ENCODE measurements around the gene SPINK6. TPM values are rescaled to one million over a fixed set of nuclear protein-coding genes. Genes with fewer than 3 reads are reported as not detected.

The SPINK6 gene
- total RNA-seq, 1 donor from 2014 or later, result not detected

- no peak for TF ChIP-seq CTCF (IDR thresholded peaks at IDR 0.05)
- Mint-ChIP-seq H3K4me3 (ENCODE audit: unreplicated experiment) (no peak overlapping the region), H3K4me1 (ENCODE audit: low read depth) (no peaks in the 10 kb centered on the region), H3K27ac (ENCODE audit: unreplicated experiment) (no peak overlapping the region), H3K9me3 (ENCODE audit: low read depth) (no peaks in the 10 kb centered on the region), H3K36me3 (ENCODE audit: low read depth) (no peaks in the 10 kb centered on the region), H3K27me3 (ENCODE audit: low read depth) (peaks cover 4% of the 10 kb centered on the region)
- DNase-seq (ENCODE audit: low spot score), result no peak
Observed at GRCh38 chr5:148214665-148215185, 11.9 kb downstream of the SPINK6 start.

- no peak overlapping the region for H3K4me3 Mint-ChIP-seq (ENCODE audit: unreplicated experiment)
- no peaks in the 10 kb centered on the region for H3K9me3 Mint-ChIP-seq (ENCODE audit: low read depth)
- no peak for TF ChIP-seq CTCF (IDR thresholded peaks at IDR 0.05)
- peaks cover 31% of the 10 kb centered on the region for H3K27me3 Mint-ChIP-seq (ENCODE audit: low read depth)
- no peaks in the 10 kb centered on the region for H3K4me1 Mint-ChIP-seq (ENCODE audit: low read depth)
- no peak for DNase-seq (ENCODE audit: low spot score)
- no peaks in the 10 kb centered on the region for H3K36me3 Mint-ChIP-seq (ENCODE audit: low read depth)
- H3K27ac Mint-ChIP-seq (ENCODE audit: unreplicated experiment), result no peak overlapping the region
Observed at GRCh38 chr5:148221508-148221907, 18.7 kb downstream of the SPINK6 start.

GRCh38 chr5:148224117-148224742, 21.4 kb downstream of the SPINK6 start:
- no peak for TF ChIP-seq CTCF (IDR thresholded peaks at IDR 0.05)
- H3K36me3 Mint-ChIP-seq (ENCODE audit: low read depth), result no peaks in the 10 kb centered on the region
- no peak overlapping the region for H3K27ac Mint-ChIP-seq (ENCODE audit: unreplicated experiment)
- peaks cover 32% of the 10 kb centered on the region for H3K27me3 Mint-ChIP-seq (ENCODE audit: low read depth)
- H3K9me3 Mint-ChIP-seq (ENCODE audit: low read depth), result no peaks in the 10 kb centered on the region
- DNase-seq (ENCODE audit: low spot score), result no peak
- H3K4me1 Mint-ChIP-seq (ENCODE audit: low read depth), result no peaks in the 10 kb centered on the region
- no peak overlapping the region for H3K4me3 Mint-ChIP-seq (ENCODE audit: unreplicated experiment)

- no peak for DNase-seq (ENCODE audit: low spot score)
- H3K27ac Mint-ChIP-seq (ENCODE audit: unreplicated experiment), result no peak overlapping the region
- peaks cover 16% of the 10 kb centered on the region for H3K27me3 Mint-ChIP-seq (ENCODE audit: low read depth)
- no peaks in the 10 kb centered on the region for H3K36me3 Mint-ChIP-seq (ENCODE audit: low read depth)
- no peaks in the 10 kb centered on the region for H3K9me3 Mint-ChIP-seq (ENCODE audit: low read depth)
- H3K4me3 Mint-ChIP-seq (ENCODE audit: unreplicated experiment), result no peak overlapping the region
- TF ChIP-seq CTCF (IDR thresholded peaks at IDR 0.05), result no peak
- no peaks in the 10 kb centered on the region for H3K4me1 Mint-ChIP-seq (ENCODE audit: low read depth)
Observed at GRCh38 chr5:148228392-148228984, 25.6 kb downstream of the SPINK6 start.

GRCh38 chr5:148229840-148230239, 27.0 kb downstream of the SPINK6 start:
- no peaks in the 10 kb centered on the region for H3K36me3 Mint-ChIP-seq (ENCODE audit: low read depth)
- H3K27ac Mint-ChIP-seq (ENCODE audit: unreplicated experiment), result no peak overlapping the region
- H3K4me3 Mint-ChIP-seq (ENCODE audit: unreplicated experiment), result no peak overlapping the region
- no peaks in the 10 kb centered on the region for H3K4me1 Mint-ChIP-seq (ENCODE audit: low read depth)
- no peaks in the 10 kb centered on the region for H3K9me3 Mint-ChIP-seq (ENCODE audit: low read depth)
- peaks cover 16% of the 10 kb centered on the region for H3K27me3 Mint-ChIP-seq (ENCODE audit: low read depth)
- DNase-seq (ENCODE audit: low spot score), result no peak
- TF ChIP-seq CTCF (IDR thresholded peaks at IDR 0.05), result no peak

All from chondrocyte (in vitro differentiated cells).